Nephron (organoid): ENCODE results near the gene FBXW10B.
"Not testable (repeated sequence)": the region's sequence is repeated elsewhere in the genome, so short reads cannot be mapped to it uniquely, and the experiment has no call there.

Source experiments
- H3K27ac Mint-ChIP-seq, 3 experiments: 2 replicates each; pipeline ENCODE4 v1.8.0; 2020; ENCODE audit warnings: mixed read lengths in 3 of 3, mild to moderate bottlenecking in 2 of 3, moderate library complexity in 1 of 3
- H3K27me3 Mint-ChIP-seq: 2 replicates; pipeline ENCODE4 v1.8.0; 2021; ENCODE audit warnings: low read depth, mild to moderate bottlenecking, moderate library complexity, mixed read lengths
- H3K36me3 Mint-ChIP-seq: 2 replicates; pipeline ENCODE4 v1.8.0; 2020; ENCODE audit warnings: low read depth, mixed read lengths
- H3K4me1 Mint-ChIP-seq: 2 replicates; pipeline ENCODE4 v1.8.0; 2020; ENCODE audit warnings: mixed read lengths
- H3K4me3 Mint-ChIP-seq, 3 experiments: 2 replicates each; pipeline ENCODE4 v1.8.0; 2020; ENCODE audit warnings: mild to moderate bottlenecking in 3 of 3, mixed read lengths in 3 of 3, moderate library complexity in 2 of 3
- H3K9me3 Mint-ChIP-seq: 2 replicates; pipeline ENCODE4 v1.8.0; 2020; ENCODE audit warnings: mixed read lengths

Gene FBXW10B

GRCh38 chr17:15629991-15630390 is 10.5 kb upstream of the FBXW10B start:
- not testable (repeated sequence) for H3K9me3 Mint-ChIP-seq, H3K27me3 Mint-ChIP-seq, H3K4me1 Mint-ChIP-seq, H3K27ac Mint-ChIP-seq, H3K4me3 Mint-ChIP-seq
- H3K36me3 Mint-ChIP-seq, result peaks cover 47% of the 10 kb centered on the region

- not testable (repeated sequence) for H3K4me1 Mint-ChIP-seq, H3K27ac Mint-ChIP-seq, H3K9me3 Mint-ChIP-seq, H3K27me3 Mint-ChIP-seq, H3K4me3 Mint-ChIP-seq
- peaks cover 15% of the 10 kb centered on the region for H3K36me3 Mint-ChIP-seq
These were observed 4.2 kb upstream of the FBXW10B start for GRCh38 chr17:15623661-15624209.

- H3K4me1 Mint-ChIP-seq, H3K4me3 Mint-ChIP-seq, H3K9me3 Mint-ChIP-seq, H3K27me3 Mint-ChIP-seq, H3K27ac Mint-ChIP-seq: not testable (repeated sequence)
- H3K36me3 Mint-ChIP-seq, result peaks cover 13% of the 10 kb centered on the region
These were observed 3.8 kb upstream of the FBXW10B start for GRCh38 chr17:15623255-15623654.

DNA sequence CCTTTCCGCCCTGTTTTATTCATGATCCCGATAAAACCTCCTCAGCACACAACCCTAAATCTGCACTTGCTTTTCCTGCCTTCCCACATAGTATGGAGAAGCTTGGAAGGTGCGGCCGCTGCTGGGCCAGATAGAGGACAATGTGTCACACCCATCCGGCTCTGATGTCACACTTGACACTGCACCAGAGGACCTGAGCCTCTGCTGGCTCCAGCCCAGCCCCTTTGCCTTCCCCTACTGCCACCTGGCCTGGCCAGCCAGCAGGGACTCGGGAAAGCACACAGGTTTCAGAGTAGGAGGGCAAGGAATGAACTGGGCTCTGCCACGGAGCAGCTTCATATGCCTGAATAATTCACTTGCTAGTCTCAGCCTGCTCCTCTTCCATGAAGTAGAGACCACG is 2.6 kb upstream of the FBXW10B start:
- not testable (repeated sequence) for H3K27me3 Mint-ChIP-seq, H3K27ac Mint-ChIP-seq, H3K4me1 Mint-ChIP-seq, H3K36me3 Mint-ChIP-seq, H3K9me3 Mint-ChIP-seq, H3K4me3 Mint-ChIP-seq

- H3K27me3 Mint-ChIP-seq, H3K9me3 Mint-ChIP-seq, H3K36me3 Mint-ChIP-seq, H3K4me3 Mint-ChIP-seq: not testable (repeated sequence)
- Mint-ChIP-seq H3K27ac (peak overlapping the region in 2 of 3 experiments; percentile 20 to 72), H3K4me1 (peaks cover 10% of the 10 kb centered on the region)
These were observed 2.7 kb downstream of the FBXW10B start for GRCh38 chr17:15616828-15617227.

- not testable (repeated sequence) for H3K4me3 Mint-ChIP-seq, H3K9me3 Mint-ChIP-seq, H3K36me3 Mint-ChIP-seq, H3K27me3 Mint-ChIP-seq
- H3K27ac Mint-ChIP-seq, result peak overlapping the region in 2 of 3 experiments; percentile 83 to 84
- peaks cover 10% of the 10 kb centered on the region for H3K4me1 Mint-ChIP-seq
These were observed 3.7 kb downstream of the FBXW10B start for GRCh38 chr17:15615850-15616249.

GRCh38 chr17:15613111-15613510 is 6.4 kb downstream of the FBXW10B start:
- H3K27ac Mint-ChIP-seq, result peak overlapping the region; percentile 21 to 88 (median 72)
- not testable (repeated sequence) for H3K4me1 Mint-ChIP-seq, H3K4me3 Mint-ChIP-seq, H3K27me3 Mint-ChIP-seq, H3K36me3 Mint-ChIP-seq, H3K9me3 Mint-ChIP-seq

DNA sequence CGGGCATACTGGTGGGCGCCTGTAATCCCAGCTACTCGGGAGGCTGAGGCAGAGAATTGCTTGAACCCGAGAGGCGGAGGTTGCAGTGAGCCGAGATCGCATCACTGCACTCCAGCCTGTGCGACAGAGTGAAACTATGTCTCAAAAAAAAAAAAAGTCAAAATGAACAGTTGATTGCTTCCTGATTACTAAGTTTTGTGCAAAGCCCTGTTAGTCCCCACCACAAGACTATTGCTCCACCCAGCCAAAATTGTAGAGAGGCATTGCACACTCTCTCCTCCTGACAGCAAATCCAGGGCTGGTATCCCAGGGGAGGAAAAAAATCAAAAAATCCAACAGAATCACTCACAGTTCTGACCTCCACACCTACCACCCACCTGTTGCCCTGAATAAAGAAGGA is 26.5 kb downstream of the FBXW10B start:
- H3K9me3 Mint-ChIP-seq, H3K4me1 Mint-ChIP-seq, H3K27ac Mint-ChIP-seq, H3K36me3 Mint-ChIP-seq, H3K4me3 Mint-ChIP-seq, H3K27me3 Mint-ChIP-seq: not testable (repeated sequence)

DNA sequence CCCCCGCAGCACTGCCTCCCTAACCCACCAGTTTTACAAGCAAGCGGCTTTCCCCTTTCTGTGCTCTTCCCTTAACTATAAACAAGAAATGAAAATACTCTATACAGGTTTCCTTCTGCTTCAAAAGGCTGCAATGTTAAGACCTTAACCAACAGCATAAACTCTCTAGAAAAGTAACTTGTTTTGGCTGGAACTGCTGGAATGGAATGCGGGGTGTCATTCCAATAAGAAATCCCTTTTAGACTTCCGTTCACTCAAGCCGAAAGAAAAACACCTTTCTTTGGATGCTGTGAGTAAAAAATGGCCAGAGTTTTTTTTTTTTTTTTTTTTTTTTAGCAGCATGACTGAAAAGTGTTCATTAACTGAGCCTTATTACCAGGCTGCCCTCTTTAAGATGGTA is 27.5 kb downstream of the FBXW10B start:
- not testable (repeated sequence) for H3K9me3 Mint-ChIP-seq, H3K4me1 Mint-ChIP-seq, H3K36me3 Mint-ChIP-seq, H3K27me3 Mint-ChIP-seq, H3K4me3 Mint-ChIP-seq
- peak overlapping the region; percentile 78 to 89 (median 85) for H3K27ac Mint-ChIP-seq

DNA sequence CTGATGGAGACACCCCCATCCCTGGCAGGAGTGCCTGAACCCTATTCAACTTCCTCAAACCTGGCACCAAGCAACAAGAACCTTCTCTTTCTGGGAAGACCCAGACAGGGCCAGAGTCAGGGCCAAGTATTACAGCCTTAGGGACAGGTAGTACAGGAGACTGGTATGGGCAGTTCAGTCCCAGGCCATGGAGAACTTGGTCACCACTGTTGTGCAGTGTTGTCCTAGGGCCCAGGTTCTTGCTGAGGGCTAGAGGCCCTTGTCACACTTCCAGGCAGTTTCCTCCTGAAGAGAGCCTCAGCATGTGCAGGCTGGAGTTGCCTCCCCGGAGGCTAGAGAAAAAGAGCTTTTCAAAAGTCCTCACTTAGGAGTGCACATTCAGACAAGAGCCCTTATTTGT is 28.7 kb downstream of the FBXW10B start:
- H3K9me3 Mint-ChIP-seq, H3K4me3 Mint-ChIP-seq, H3K36me3 Mint-ChIP-seq, H3K27me3 Mint-ChIP-seq, H3K4me1 Mint-ChIP-seq, H3K27ac Mint-ChIP-seq: not testable (repeated sequence)

DNA sequence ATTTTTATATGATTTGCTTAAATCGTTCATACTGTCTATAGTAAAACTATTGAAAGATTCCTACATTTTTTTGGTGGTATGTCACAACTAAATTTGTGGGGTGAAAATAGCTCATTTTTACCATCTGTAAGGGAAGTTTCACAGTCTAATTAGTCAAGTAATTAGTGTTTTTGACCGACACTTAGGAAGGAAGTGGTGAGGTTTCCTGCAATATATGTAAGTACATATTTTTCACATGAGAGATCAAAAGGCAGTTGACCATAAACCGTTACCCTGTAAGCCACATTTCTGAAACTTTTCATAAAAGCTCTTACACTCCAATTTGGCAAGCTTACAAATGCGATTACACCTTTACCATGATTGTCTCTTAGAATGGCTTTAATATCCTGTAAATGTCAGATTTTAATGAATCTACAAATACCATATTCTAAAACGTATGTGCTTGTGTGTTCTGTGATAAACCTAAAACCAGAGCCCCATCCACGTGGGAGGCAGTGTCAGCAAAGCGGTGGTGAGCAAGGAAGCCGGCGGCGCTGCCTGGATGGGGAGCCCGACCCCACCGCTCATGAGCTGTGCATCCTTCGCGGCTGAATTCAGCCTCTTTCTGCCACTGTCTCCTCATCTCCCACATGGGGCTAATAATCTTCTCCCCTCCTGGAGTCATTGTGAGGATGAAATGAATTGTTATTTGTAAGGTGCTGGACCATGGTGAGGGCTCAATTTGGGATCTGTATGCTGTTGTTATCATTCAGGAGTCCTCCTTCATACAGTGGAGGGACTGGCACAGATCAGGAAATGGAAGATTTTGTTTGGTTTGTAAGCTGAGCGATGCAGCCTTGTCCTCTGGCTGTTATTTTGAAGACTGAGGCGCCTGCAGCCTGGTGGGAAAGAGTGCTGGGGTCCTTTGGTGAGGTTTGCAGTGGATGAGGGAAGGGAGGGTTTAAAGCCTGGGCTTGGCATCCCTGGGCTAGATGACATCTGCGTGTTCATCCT is 29.7 kb downstream of the FBXW10B start:
- not testable (repeated sequence) for H3K4me1 Mint-ChIP-seq, H3K4me3 Mint-ChIP-seq, H3K36me3 Mint-ChIP-seq, H3K27ac Mint-ChIP-seq, H3K27me3 Mint-ChIP-seq, H3K9me3 Mint-ChIP-seq

DNA sequence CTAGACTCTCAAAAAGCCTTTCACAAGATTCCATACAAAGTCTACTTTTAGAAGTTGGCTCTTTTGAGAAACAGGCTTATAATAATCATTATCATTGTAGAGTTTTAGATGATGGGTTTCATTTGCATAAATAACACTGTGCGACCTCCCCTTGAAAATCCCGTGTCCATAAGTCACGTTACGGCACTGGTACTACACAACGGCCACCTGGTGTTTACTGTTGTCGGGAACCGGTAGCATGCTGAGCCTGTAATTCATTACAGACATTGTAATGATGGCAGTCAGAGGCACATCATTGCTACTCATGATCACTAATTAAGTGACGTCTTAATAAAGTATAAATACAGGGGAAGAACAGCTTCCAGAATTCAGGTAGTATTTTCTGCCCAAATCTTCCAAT is 31.5 kb downstream of the FBXW10B start:
- H3K36me3 Mint-ChIP-seq, H3K27ac Mint-ChIP-seq, H3K9me3 Mint-ChIP-seq, H3K4me3 Mint-ChIP-seq, H3K27me3 Mint-ChIP-seq, H3K4me1 Mint-ChIP-seq: not testable (repeated sequence)

DNA sequence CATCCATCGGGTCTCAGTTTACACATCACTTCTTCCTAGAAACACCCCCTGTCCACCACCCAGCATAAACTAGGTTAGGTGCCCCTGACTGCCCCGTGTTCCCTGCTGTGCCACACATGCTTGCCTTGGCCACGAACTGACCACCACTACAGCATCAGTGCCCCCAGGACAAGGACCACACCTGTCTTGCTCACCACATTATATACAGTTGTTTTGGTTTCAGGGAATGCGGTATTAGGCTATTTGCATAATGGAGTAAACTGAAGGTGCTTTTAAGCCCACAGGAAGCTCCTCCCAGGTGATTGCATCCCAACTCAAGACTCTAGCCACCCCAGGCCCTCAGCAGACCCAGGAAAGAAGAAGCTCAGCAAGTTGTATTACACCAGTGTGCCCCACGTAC is 36.2 kb downstream of the FBXW10B start:
- not testable (repeated sequence) for H3K4me3 Mint-ChIP-seq, H3K27ac Mint-ChIP-seq, H3K36me3 Mint-ChIP-seq, H3K4me1 Mint-ChIP-seq, H3K27me3 Mint-ChIP-seq, H3K9me3 Mint-ChIP-seq

- H3K9me3 Mint-ChIP-seq, H3K36me3 Mint-ChIP-seq, H3K27ac Mint-ChIP-seq, H3K27me3 Mint-ChIP-seq, H3K4me1 Mint-ChIP-seq, H3K4me3 Mint-ChIP-seq: not testable (repeated sequence)
These were observed 38.0 kb downstream of the FBXW10B start for GRCh38 chr17:15581462-15581861.

- not testable (repeated sequence) for H3K4me3 Mint-ChIP-seq, H3K4me1 Mint-ChIP-seq, H3K27ac Mint-ChIP-seq, H3K9me3 Mint-ChIP-seq, H3K36me3 Mint-ChIP-seq, H3K27me3 Mint-ChIP-seq
These were observed 42.7 kb downstream of the FBXW10B start for GRCh38 chr17:15576848-15577247.

DNA sequence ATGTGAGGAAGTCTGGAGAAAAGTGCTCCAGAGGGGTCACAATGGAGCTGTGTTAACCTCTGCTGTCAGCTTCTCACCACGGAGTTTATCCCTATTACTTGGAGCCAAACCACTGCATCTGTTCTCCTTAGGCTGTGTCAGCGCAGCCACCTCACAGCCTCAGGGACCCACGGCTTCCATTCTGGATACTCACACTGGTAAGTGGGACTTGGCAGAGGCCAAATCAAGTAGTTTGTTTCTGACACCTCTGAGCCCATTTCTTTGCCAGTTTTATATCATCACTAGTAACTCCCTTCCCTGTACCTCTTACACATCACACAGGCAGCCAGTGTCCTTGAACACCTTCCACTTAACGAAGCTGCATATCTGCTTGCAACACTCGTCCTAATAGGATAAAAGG is 44.8 kb downstream of the FBXW10B start:
- H3K27me3 Mint-ChIP-seq, H3K4me1 Mint-ChIP-seq, H3K9me3 Mint-ChIP-seq, H3K36me3 Mint-ChIP-seq, H3K4me3 Mint-ChIP-seq, H3K27ac Mint-ChIP-seq: not testable (repeated sequence)
